ENCODE measurements around the gene MYRFL.
"Not testable (repeated sequence)": the region's sequence is repeated elsewhere in the genome, so short reads cannot be mapped to it uniquely, and the experiment has no call there.

MYRFL gene

GRCh38 chr12:69844416-69844815, 19.4 kb downstream of the MYRFL start:
- DNase-seq: no peak

- DNase-seq: no peak
Measured at GRCh38 chr12:69844836-69845235, 19.8 kb downstream of the MYRFL start.

- no peak for DNase-seq
Measured at GRCh38 chr12:69846976-69847375, 21.9 kb downstream of the MYRFL start.

- DNase-seq: no peak
Measured at GRCh38 chr12:69851976-69852375, 26.9 kb downstream of the MYRFL start.

GRCh38 chr12:69853176-69853961, 28.3 kb downstream of the MYRFL start:
- DNase-seq: not testable (repeated sequence)

GRCh38 chr12:69866698-69867097, 41.7 kb downstream of the MYRFL start:
- DNase-seq: no peak

GRCh38 chr12:69868695-69869094, 43.7 kb downstream of the MYRFL start:
- no peak for DNase-seq

GRCh38 chr12:69872804-69873203, 47.8 kb downstream of the MYRFL start:
- DNase-seq: no peak

- DNase-seq: no peak
Measured at GRCh38 chr12:69873429-69873828, 48.4 kb downstream of the MYRFL start.

- no peak for DNase-seq
Measured at GRCh38 chr12:69874606-69875005, 49.6 kb downstream of the MYRFL start.

GRCh38 chr12:69875416-69875935, 50.4 kb downstream of the MYRFL start:
- no peak for DNase-seq

GRCh38 chr12:69879007-69879960, 54.3 kb downstream of the MYRFL start:
- peak; percentile 76 for DNase-seq

GRCh38 chr12:69880571-69880970, 55.5 kb downstream of the MYRFL start:
- DNase-seq: no peak

- no peak for DNase-seq
Measured at GRCh38 chr12:69881771-69882170, 56.7 kb downstream of the MYRFL start.

GRCh38 chr12:69884386-69884785, 59.4 kb downstream of the MYRFL start:
- no peak for DNase-seq

GRCh38 chr12:69885658-69886057, 60.6 kb downstream of the MYRFL start:
- DNase-seq: no peak

GRCh38 chr12:69886109-69886508, 61.1 kb downstream of the MYRFL start:
- no peak for DNase-seq

GRCh38 chr12:69886715-69887114, 61.7 kb downstream of the MYRFL start:
- no peak for DNase-seq

GRCh38 chr12:69888901-69889300, 63.9 kb downstream of the MYRFL start:
- no peak for DNase-seq

- no peak for DNase-seq
Measured at GRCh38 chr12:69894800-69895383, 69.9 kb downstream of the MYRFL start.

GRCh38 chr12:69896653-69897381, 71.8 kb downstream of the MYRFL start:
- no peak for DNase-seq

- no peak for DNase-seq
Measured at GRCh38 chr12:69897744-69898143, 72.7 kb downstream of the MYRFL start.

- DNase-seq: no peak
Measured at GRCh38 chr12:69898236-69898635, 73.2 kb downstream of the MYRFL start.
